Measurements from ENCODE around the gene MTMR3. TPM values are rescaled to one million over a fixed set of nuclear protein-coding genes. Genes with fewer than 3 reads are reported as not detected.
"Not testable (repeated sequence)": the region's sequence is repeated elsewhere in the genome, so short reads cannot be mapped to it uniquely, and the experiment has no call there.

The MTMR3 gene
- total RNA-seq = 21.4 and 31.0 TPM in 2 replicates

- DNase-seq (ENCODE audit: low read depth, low spot score) = peak; percentile 57
Observed at GRCh38 chr22:29883045-29883774, at the start of gene MTMR3. Gene MTMR3 (plus strand): TSS chr22:29883174. CDS start chr22:29971060, 87,886 bp downstream.

GRCh38 chr22:29833392-29833965, 49.5 kb upstream of the MTMR3 start:
- no peak for DNase-seq (ENCODE audit: low read depth, low spot score)

- no peak for DNase-seq (ENCODE audit: low read depth, low spot score)
Observed at GRCh38 chr22:29834046-29834445, 48.9 kb upstream of the MTMR3 start.

- not testable (repeated sequence) for DNase-seq (ENCODE audit: low read depth, low spot score)
Observed at GRCh38 chr22:29836791-29837370, 46.1 kb upstream of the MTMR3 start.

GRCh38 chr22:29837741-29838598, 45.0 kb upstream of the MTMR3 start, which contains the start of gene ASCC2:
Gene ASCC2 (minus strand): TSS chr22:29838274. CDS start chr22:29832325, 5,949 bp downstream.
- DNase-seq (ENCODE audit: low read depth, low spot score) = peak; percentile 89

GRCh38 chr22:29838599-29838956, 44.4 kb upstream of the MTMR3 start:
- no peak for DNase-seq (ENCODE audit: low read depth, low spot score)

- no peak for DNase-seq (ENCODE audit: low read depth, low spot score)
Observed at GRCh38 chr22:29839039-29839438, 43.9 kb upstream of the MTMR3 start.

- DNase-seq (ENCODE audit: low read depth, low spot score) = no peak
Observed at GRCh38 chr22:29840498-29840897, 42.5 kb upstream of the MTMR3 start.

GRCh38 chr22:29842172-29842571, 40.8 kb upstream of the MTMR3 start:
- no peak for DNase-seq (ENCODE audit: low read depth, low spot score)

GRCh38 chr22:29842740-29843139, 40.2 kb upstream of the MTMR3 start:
- DNase-seq (ENCODE audit: low read depth, low spot score) = peak; percentile 52

- no peak for DNase-seq (ENCODE audit: low read depth, low spot score)
Observed at GRCh38 chr22:29846290-29846689, 36.7 kb upstream of the MTMR3 start.

GRCh38 chr22:29848111-29848510, 34.9 kb upstream of the MTMR3 start:
- DNase-seq (ENCODE audit: low read depth, low spot score) = no peak

- DNase-seq (ENCODE audit: low read depth, low spot score) = no peak
Observed at GRCh38 chr22:29854432-29854831, 28.5 kb upstream of the MTMR3 start.

- DNase-seq (ENCODE audit: low read depth, low spot score) = no peak
Observed at GRCh38 chr22:29855611-29856181, 27.3 kb upstream of the MTMR3 start.

- no peak for DNase-seq (ENCODE audit: low read depth, low spot score)
Observed at GRCh38 chr22:29856496-29856895, 26.5 kb upstream of the MTMR3 start.

- not testable (repeated sequence) for DNase-seq (ENCODE audit: low read depth, low spot score)
Observed at GRCh38 chr22:29859030-29859429, 23.9 kb upstream of the MTMR3 start.

GRCh38 chr22:29860006-29860766, 22.8 kb upstream of the MTMR3 start:
- no peak for DNase-seq (ENCODE audit: low read depth, low spot score)

- no peak for DNase-seq (ENCODE audit: low read depth, low spot score)
Observed at GRCh38 chr22:29861672-29862297, 21.2 kb upstream of the MTMR3 start.

GRCh38 chr22:29865572-29865971, 17.4 kb upstream of the MTMR3 start:
- not testable (repeated sequence) for DNase-seq (ENCODE audit: low read depth, low spot score)

GRCh38 chr22:29867260-29867659, 15.7 kb upstream of the MTMR3 start:
- no peak for DNase-seq (ENCODE audit: low read depth, low spot score)
